Fibroblast of peridontal ligament (primary cell): ENCODE data around the gene VSTM2L.
"Not testable (repeated sequence)": the region's sequence is repeated elsewhere in the genome, so short reads cannot be mapped to it uniquely, and the experiment has no call there.

Source experiments
- DNase-seq: peaks from one replicate; pipeline ENCODE4 v3.0.0-alpha.2; 2010; ENCODE audit errors: extremely low read depth

Gene VSTM2L, protein sequence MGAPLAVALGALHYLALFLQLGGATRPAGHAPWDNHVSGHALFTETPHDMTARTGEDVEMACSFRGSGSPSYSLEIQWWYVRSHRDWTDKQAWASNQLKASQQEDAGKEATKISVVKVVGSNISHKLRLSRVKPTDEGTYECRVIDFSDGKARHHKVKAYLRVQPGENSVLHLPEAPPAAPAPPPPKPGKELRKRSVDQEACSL

DNA sequence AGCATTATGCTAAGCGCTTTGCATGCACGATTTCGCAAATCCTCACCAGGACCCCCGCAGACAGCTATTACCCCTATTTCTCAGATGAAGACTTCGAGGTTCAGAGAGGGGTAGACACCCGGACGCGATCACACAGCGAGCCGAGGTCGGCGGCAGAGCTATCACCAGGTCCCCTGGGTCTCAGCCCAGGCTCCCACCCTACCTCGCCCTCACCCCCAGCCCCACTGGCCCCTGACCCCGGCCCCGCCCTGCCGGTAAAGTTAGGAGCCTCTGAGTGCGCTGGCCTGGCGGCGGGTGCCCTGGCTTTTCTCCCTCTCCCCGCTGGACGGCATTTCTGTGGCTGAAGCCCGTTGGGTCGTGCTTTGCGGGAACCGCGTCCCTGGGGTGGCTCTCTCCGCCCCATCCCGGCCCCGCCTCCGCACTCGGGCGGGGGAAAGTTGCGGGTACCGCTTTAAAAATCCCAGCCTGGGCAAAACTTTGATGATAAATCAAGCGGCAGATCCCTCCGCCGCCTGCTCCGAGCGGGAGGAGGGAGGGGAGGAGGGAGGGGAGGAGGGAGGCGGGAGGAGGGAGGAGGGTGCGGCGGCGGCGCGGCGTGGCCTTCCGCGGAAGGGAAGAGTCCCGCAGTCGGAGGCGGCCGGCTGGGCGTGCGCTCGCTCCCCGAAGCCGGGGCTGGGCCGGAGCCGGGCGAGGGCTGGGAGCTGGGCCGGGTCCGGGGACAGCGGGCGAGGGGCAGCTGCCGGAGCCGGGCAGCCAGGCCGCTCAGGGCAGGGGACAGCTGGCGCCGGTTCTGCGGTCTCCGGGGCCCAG, at the start of gene VSTM2L:
VSTM2L (plus strand) TSS at position 624 of the 810 bp plus-strand sequence. CDS start 224 bp downstream, outside the sequence.
- DNase-seq: peak; percentile 62

GRCh38 chr20:37853823-37854375, 49.0 kb upstream of the VSTM2L start:
- DNase-seq: no peak

- not testable (repeated sequence) for DNase-seq
These were observed 46.9 kb upstream of the VSTM2L start for GRCh38 chr20:37856034-37856433.

- DNase-seq: peak; percentile 91
These were observed 45.8 kb upstream of the VSTM2L start for GRCh38 chr20:37856932-37857660.

GRCh38 chr20:37859406-37860171, 43.3 kb upstream of the VSTM2L start:
- no peak for DNase-seq

DNA sequence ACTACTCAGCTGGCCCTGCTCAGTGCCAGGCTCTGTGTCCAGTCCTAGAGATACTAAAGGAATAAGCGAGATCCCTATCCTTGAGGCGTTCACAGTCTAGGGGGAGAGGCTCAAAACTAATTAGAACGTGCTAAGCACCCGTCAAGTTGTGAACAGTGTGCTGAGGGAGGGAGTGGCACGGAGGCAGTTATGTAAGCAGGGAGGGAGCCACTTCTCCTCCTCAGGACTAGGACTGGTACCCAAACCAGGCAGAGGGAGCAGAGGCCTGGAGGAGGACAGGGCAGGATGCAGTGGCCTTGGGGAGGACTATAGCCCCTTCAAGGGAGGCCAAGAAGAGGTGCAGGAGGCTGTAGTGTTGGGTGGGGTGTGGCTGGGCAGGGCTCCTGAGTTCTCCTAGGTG, 39.6 kb upstream of the VSTM2L start:
- no peak for DNase-seq

- no peak for DNase-seq
These were observed 38.6 kb upstream of the VSTM2L start for GRCh38 chr20:37864298-37864697.

DNA sequence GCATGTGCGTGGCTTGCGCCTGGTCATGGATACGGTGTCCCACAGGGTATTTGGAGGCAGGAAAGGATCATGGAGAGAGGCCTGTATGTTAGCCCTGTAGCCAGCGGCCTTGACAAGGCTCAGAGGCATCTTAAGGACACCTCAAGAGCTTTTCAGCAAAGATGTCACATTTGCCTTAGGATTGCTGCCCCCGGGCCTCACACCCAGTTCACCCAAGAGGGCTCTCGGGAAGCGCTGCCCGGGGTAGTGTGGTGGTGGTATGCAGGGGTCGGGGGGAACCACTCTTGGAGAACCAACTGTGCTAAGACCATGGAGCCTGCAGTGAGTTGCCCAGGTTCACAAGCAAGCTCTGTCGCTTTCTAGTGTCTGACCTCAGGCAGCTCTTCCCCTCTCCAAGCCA, 36.9 kb upstream of the VSTM2L start:
- no peak for DNase-seq

DNA sequence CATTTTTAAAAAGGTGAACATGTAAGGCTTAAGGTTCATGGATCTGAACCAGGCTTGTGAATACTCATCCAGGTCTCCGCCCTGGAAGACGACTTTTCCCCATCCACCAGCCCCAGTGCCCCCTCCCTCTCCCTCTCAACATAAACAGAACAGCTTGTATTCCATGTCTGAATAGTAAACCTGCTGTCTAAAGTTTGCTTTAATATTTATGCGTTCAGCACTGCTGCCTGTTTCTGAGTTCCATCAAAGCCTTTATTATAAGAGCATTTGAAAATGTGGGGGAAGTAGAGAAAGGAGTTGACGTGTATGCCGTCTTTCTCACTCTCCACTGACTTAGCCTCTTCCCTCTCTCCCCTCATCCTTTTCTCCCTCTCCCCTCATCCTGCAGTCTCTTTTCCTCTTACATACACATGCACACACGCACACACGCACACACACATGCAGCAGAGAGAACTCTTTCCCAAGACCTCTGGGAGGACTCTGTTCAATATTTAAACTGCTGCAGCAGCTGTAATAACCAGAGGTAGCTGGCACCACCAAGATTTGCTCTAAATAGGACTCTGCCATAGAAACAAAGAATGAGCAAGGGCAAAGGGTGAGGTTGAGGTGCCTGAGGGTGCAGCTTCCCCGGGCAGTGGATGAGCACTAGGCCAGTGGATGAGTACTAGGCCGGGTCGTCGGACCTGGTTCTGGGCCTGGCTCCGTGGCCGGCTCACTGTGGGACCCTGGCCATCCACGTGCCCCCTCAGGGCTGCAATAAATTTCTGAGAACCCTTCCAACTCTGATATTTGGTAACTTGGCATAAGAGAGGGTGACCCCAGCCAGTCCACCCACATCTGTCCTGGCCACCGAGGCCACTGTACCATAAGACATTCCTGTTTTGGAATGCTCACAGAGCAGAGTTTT, 35.4 kb upstream of the VSTM2L start:
- no peak for DNase-seq

DNA sequence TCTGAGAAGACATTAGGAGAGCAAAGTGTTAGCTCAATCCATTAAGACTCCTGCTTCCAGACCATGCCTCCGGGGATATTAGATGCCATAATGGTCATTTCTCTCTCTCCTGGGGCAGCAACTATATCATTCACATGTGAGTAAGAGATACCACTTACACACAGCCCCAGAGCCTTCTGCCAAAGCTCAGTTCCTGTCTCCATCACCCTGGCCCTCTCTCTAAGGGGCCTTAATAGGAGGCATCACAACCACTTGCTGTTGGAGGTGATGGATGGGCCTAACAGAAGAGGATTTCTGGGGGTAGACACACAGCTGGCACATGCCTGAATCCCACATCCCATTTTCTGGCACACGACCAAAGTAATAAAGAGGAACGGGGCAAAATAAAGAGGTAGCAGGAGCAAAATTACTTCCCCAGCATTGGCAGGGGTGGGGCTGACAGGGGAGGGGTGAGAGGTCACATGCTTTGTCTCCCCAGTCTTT, 34.0 kb upstream of the VSTM2L start:
- no peak for DNase-seq

DNA sequence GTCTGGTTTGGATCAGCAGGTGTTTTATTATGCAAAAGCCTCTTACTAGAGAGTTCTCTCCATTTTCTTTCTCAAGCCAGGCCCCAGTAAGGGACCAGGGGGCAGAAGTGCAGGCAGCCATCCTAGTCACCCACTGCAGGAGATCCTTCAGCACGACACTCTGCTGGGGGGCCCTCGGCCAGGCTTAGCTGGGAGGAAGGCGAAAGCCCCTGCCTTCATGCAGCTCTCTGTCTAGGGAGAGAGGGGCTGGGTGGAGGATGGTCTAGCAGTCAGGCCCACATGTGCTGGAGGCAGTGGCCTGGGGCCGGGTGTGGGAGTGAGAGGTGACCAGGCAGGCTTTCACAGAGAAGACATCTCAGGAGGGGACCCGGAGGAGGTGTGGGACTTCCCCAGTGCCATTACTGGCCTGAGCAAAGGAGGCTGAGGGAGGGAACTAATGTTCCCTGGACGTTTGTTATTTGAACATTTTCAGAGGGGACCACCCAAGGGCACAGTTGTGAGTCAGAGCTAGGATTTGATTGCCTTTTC, 33.5 kb upstream of the VSTM2L start:
- no peak for DNase-seq

DNA sequence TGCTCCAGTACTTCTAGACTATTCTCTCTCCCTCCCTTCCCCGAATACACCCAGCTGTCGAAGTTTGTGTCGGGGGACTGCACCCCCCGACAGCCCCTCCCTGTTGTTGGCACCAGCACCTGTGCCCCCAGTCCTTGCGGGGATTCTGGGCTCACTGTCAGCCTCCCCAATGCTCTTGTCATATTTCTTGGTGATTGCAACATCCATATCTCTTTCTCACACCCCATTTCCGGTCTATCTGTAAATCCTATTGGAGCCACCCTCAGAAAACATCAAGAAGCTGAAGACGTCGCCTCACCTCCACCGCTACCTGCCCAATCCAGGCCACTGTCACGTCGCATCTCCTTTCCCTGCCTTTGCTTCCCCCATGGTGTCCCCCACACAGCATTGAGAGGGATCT, 32.6 kb upstream of the VSTM2L start:
- no peak for DNase-seq

DNA sequence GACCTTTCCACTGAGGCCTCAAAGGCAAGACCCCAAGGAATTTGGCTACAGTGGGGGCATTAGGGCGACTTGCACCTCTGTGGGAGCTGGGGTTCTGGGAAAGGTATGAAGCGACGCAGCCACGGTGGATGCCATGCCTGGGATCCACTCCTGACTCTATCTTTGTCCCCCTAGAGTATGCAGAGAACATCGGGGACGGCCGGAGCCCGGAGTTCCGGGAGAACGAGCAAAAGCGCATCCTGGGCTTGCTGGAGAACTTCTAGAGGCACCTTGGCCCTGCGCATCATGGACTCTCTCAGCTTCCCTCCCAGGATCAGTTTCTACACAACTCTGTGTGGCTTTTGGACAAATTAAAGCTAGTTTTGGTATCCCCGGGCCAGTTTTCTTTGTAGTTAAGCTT, 31.2 kb upstream of the VSTM2L start:
- DNase-seq: no peak

GRCh38 chr20:37872161-37872560, 30.8 kb upstream of the VSTM2L start:
- no peak for DNase-seq

GRCh38 chr20:37873884-37874283, 29.0 kb upstream of the VSTM2L start:
- no peak for DNase-seq

DNA sequence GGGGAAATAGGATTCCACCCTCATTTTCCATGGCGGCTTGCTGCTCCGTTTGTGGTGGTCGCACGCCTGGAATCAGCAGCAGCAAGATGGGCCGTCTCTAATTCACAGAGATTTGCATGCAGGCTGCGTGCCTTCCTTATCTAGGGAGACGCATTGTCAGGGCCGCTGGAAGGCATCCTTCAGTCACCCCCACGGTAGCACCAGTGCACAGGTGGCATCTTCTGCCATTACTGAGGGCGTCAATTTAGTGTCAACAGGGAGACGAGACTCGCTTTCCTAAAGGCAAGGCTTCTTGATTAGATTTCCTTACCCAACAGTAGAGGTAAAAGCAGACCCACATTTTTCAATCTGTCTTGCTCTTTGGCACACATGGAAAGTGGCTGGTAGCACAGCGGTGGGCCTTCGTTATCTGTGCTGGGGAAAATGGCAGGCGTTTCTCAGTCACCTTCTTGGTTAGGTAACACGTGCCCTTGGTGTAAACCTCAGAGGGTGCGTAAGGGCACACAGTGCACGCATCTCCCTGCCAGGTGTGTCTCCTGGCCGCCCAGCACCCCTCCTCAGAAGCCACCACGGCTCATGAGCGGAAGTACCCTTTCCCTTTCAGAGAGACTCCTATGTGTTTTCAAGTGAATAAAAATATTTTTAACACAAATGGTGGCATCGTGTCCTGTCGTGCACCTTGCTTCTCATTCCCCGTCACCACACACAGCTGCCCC, 27.3 kb upstream of the VSTM2L start:
- DNase-seq: no peak

DNA sequence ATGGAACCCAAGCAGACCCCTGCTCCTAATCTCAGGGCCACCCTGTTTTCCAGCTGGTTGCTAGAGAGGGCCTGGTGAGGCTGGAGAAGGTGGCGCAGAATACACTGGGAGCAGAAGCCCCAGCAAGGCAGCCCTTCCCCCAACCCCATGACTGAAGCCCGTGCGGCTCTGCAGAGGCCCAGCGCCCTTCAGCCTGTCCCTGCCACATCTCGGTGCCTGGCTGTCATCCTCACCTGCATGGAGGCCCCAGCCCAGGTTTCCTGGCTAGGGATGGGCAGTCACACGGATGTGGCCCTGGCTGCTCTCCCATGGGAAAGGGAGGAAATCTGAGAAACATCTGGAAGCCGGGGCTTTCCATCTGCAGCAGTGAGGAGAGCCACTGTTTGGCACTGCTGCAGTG, 26.1 kb upstream of the VSTM2L start:
- no peak for DNase-seq

GRCh38 chr20:37877832-37878772, 24.8 kb upstream of the VSTM2L start:
- DNase-seq: no peak
